HG02943 (cell line): ENCODE results near the gene PSME2.

ENCODE experiments used
- ATAC-seq: cut with Tn5 transposase; IDR thresholded peaks from one replicate; pipeline ENCODE4 v1.9.1; 2021; ENCODE audit warnings: mild to moderate bottlenecking, low read depth, moderate library complexity; ENCODE audit not compliant: unreplicated experiment

The PSME2 gene

DNA sequence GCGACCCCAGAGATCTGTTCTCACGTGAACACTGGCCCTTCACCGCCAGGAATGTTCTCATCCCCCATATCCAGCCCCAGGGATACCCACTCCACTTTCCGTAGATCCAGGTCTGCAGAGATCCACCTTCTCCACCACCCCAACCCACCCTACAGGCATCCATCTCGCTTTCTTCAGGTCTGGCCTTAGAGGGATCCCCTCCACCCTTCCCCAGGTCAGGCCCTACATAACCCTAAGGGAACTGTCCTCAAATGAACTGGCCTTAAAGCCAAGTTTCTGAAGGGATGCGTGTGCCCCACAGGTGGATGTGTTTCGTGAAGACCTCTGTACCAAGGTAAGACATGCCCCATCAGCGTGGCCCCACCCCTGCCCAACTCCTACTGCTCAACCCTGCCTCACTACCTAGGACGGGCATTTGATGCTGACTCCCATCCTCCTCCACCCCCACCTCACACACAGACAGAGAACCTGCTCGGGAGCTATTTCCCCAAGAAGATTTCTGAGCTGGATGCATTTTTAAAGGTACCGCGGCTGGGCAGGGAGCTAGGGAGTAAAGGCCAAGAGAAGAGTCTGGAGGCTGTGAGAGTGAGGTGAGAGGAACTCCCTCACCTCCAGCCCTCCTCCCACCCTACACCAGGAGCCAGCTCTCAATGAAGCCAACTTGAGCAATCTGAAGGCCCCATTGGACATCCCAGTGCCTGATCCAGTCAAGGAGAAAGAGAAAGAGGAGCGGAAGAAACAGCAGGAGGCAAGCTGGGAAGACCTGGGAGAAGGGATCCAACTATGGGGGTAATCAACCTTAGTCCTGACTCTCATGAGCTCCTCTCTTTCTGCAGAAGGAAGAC lies 9.5 kb downstream of the PSME2 start:
- no peak for ATAC-seq

DNA sequence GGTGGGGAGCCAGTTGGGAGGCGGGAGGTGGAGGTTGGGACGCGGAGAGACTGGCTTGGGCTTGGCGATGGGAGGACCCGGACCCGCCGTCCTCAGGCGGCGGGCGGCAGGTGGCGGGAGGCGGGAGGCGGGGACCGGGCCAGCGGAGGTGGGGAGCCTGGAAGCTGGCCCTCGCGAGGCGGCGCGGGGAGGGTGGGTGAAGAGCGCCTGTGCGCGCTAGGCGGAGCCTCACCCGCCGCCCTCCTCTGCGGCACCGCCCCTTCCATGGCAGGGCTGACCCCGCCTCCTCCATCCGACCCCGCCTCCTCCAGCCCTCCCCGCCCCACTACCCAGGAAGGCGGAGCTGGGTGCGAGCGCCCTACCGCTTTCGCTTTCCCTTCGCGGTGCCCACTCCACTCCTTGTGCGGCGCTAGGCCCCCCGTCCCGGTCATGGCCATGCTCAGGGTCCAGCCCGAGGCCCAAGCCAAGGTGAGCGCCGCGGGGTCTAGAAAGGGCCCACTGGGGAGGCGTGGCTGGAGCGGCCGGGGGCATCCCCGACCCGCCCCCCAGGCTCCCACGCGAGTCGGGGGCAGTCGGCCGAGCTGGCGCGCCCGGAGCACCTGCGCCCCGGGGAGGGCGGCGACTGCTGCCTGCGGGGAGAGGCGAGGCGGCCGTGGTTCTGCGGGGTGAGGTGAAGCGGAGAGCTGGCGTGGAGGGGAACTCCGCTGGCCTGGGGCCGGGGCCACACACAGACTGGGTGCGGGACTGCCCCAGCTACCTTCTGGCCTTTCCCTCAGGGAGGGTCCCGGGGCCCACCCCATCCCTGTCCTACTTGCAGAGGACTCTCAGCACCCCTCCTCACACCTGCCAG lies 10.4 kb downstream of the PSME2 start, which contains the start of gene PSME1:
PSME1 (plus strand) TSS at position 361 of the 850 bp plus-strand sequence; CDS start at position 430, 69 bp downstream.
- ATAC-seq = peak; percentile 79

DNA sequence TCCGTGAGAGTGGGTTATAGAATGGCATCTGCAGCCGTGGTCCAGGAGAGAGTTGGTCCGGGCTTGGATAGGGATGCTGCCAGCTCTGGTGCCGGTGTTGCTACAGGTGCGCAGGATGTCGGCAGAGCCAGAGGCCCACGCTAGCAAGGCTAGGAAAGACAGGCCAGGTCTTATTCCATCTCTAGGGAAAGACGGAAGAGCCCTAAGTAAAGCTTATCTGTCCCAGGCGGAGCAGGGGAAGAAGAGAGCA lies 10.9 kb downstream of the PSME2 start:
- ATAC-seq = peak; percentile 17

DNA sequence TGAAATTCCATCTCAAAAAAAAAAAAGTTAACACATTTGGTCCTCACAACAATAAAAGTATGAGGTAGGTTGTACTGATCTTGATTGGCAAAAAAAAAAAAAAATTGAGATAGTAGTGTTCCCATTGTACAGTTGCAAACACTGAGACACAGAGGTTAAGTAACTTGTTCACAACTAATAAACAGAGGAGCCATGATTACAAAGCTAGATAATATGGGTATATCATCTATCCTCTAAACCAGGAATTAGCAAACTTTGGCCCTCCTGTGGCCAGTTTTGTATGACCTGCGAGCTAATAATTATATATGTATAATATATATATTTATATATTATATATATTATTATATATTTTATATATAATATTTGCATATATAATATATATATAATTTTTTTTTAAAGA lies 12.7 kb downstream of the PSME2 start:
- ATAC-seq = no peak

DNA sequence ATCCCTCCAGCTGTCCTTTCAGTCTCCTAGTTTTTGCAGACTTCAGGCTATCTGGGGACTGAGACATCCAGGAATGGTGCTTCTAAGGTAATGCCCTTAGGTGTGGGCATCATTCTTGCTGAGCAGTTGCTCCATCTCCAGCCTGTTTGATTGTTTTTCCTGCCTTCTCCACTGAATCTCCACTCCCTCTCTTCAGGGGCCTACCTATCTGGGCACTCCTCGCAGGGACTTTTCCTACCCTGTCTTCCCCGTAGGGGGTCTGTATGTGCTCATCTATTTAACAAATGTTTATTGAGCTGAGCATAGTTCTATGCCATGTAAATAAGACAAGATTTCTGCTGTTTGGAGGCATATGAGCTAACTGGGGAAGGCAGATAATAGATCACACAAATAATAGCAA lies 13.4 kb downstream of the PSME2 start:
- ATAC-seq = no peak

DNA sequence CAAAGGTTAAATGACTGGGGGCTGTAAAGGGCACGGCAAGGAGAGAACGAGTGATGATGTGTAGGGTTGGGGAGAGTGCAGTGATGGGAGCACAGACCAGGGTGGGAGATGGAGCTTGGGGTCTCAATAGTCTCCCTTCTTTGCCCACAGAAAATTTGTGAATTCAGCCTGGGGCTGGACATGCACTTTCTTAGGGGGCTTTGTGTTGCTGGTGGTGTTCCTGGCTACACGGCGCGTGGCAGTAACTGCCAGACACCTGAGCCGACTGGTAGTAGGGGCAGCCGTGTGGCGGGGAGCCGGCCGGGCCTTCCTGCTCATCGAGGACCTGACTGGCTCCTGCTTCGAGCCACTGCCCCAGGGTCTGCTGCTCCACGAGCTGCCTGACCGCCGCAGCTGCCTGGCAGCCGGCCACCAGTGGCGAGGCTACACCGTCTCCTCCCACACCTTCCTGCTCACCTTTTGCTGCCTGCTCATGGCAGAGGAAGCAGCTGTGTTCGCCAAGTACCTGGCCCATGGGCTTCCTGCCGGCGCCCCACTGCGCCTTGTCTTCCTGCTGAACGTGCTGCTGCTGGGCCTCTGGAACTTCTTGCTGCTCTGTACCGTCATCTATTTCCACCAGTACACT lies 14.2 kb downstream of the PSME2 start:
- ATAC-seq = no peak

DNA sequence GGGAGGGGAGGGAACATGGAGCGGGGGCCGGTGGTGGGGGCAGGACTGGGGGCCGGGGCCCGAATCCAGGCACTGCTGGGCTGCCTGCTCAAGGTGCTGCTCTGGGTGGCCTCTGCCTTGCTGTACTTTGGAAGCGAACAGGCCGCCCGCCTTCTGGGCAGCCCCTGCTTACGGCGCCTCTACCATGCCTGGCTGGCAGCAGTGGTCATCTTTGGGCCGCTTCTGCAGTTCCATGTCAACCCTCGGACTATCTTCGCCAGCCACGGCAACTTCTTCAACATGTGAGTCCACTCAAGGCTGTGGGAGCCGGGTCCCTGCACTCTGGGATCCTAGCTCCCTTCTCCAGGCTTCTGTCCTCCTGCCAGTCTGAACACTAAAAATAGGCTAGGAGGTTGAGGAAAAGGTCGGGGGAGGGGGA lies 14.9 kb downstream of the PSME2 start:
- ATAC-seq = no peak

DNA sequence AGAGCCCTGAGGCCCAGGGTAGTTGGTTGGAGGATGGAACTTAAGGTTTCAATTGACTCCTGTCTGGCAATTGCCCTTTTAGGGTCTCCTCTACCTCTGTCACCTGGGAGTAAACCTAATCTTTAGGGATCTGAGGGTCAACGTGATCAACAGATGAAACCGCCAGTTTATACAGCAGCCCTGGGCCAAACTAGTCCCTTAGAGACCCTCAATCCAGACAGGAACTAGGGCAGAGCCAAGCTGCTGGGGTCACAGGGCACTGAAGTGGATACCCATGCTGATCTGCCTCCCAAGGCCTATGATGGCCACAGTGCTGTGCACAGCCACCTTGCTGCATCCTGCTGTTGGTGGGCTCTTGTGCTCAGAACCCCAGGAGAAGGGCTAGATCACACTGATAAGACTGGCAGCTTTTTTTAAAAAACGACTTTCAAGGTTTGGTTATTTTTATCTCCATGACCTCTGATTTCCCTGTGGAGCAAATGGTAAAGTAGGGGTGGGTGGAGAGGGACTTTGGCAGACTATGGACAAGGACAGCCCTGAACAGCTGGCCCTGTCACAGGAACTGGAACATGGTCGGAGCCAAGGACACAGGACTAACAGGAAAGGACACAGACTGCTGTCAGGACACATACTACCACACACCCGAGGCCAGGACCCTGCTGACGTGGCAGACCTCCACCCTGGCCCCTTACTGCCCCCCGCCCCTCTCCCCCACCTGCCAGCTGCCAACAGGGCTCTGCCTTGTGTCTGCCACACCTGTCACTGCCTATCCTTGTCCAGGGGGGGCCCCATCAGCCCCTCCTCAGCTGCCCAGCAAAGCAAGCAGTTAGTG lies 15.5 kb downstream of the PSME2 start:
- no peak for ATAC-seq

DNA sequence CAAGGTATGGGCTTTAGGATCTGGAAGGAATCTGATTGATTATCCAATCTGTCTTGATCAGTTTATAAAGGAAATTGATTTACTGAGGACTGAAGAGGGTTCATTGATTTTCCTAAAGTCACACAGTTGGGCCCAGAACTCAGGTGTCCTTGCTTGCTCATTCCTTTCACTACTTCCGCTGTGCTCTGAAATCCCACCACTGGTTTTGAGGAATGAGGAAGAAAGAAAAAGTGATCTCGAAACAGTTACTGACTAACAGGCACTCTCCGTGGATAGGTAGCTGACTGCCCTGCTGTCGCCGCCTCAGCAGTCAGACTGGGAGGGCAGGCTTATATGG lies 16.1 kb downstream of the PSME2 start, which contains the start of gene FITM1:
FITM1 (plus strand) TSS at position 280 of the 337 bp plus-strand sequence. CDS start 905 bp downstream, outside the sequence.
- ATAC-seq = no peak

DNA sequence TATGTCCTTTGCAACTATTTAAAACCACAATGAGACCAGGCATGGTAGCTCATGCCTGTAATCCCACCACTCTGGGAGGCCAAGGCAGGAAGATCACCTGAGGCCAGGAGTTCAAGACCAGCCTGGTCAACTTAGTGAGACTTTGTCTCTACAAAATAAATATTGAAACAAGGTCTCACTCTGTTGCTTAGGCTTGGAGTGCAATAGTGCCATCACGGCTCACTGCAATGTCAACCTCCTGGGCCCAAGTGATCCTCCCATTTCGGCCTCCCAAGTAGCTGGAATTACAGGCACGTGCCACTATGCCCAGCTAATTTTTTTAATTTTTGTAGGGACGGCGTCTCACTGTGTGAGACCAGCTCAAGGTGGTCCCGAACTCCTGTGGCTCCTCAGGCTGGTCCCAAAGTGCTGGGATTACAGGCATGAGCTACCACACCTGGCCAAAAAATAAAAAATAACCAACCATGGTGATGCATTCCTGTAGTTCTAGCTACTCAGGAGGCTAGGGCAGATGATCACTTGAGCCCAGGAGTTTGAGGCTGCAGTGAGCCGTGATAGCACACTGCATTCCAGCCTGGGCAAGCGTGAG lies 16.9 kb downstream of the PSME2 start:
- ATAC-seq = no peak

DNA sequence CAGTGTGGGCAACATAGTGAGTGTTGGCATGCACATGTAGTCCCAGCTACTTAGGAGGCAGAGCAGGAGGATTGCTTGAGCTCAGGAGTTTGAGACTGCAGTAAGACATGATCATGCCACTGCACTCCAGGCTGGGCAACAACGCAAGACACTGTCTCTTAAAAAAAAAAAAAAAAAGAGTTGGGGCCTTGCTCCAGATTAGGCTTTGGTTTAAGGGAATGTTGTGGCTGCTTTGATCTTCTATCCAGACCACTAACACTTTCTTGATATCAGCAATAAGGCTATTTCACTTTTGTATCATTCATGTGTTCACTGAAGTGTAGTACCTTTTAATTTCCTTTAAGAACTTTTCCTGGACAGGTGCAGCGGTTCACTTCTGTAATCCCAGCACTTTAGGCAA lies 18.7 kb downstream of the PSME2 start:
- no peak for ATAC-seq

DNA sequence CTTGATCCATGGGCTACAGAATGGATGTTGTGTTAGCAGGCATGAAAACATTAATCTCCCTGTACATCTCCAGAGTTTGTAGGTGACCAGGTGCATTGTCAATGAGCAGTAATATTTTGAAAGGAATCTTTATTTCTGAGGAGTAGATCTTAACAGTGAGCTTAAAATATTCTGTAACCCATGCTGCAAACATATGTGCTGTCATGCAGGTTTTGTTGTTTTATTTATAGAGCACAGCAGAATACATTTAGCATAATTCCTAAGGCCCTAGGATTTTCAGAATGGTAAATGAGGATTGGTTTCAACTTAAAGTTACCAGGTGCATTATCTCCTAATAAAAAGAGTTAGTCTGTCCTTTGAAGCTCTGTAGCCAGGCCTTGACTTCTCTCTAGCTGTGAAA lies 19.5 kb downstream of the PSME2 start:
- ATAC-seq = no peak

DNA sequence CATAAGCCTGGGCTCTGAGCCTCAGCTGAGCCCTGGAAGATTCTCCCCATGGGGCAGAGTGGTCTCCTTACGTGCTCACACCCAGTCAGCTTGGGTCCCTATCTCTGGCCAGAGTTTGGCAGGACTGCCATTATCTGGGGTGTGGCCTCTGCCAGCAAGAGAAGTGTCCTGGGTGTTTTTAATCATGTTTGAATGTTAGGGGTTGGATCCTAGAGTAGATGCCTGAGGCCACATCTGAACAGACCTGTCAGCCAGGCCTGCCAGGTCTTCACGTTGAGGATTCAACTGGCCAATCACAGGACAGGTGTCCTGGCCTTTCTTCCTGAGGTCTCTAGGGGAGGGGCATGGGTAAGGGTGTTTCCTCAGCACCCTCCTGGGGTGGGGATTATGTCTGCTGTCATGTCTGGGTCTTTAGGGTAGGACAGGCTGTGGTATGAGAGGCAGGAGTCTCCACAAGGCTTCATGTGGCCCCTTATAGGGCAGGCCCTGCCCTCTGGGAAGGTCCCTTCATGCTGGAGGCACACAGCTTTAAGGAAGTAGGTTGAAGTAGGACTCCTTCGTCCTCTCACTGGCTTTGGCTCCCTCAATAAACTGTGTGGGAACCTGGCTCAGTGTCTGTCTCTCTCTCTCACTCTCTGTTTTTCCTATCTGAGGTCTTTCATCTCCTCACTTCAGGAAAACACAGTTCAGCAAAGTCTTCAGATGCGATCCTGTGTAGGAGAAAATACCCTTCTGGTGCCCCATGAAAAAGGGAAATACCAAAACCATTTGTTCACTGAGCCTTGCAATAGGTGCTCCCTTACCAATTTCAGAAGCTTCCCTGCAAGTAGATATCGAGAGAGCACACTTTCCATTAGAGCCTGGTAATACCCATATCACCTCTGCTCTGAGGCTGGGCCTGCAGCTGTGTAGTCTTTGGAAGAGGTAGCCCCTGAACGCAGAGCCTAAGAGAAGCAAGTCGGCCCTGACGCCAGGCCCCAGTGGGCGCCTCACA lies 22.7 kb downstream of the PSME2 start:
- ATAC-seq = no peak

DNA sequence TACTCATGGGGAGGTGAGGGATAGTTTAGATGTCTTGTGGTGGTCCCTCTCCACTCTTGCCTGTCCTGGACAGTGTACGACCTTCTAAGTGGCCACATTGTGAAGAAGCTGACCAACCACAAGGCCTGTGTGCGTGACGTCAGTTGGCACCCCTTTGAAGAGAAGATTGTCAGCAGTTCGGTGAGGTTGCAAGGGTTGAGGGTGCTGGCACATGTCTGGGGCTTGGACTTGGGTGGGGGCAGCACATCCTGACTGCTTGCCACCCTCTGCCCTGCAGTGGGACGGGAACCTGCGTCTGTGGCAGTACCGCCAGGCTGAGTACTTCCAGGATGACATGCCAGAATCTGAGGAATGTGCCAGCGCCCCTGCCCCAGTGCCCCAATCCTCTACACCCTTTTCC lies 23.5 kb downstream of the PSME2 start:
- no peak for ATAC-seq

DNA sequence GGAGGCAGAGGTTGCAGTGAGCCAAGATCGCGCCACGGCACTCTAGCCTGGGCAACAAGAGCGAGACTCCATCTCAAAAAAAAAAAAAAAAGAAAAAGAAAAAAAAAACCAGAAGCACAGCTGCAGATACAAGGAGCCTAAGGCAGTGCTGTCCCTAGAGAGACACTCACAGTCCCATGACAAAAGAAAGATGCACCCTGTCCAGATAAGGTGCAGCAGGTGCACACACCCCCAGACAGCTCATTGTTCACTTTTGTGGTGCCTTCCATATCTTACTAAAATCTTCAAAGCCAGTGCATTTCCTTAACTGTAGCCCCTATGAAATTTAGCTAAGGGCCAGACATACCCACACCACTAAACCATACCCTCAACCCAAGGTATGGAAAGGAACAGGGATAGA lies 24.0 kb downstream of the PSME2 start:
- no peak for ATAC-seq

DNA sequence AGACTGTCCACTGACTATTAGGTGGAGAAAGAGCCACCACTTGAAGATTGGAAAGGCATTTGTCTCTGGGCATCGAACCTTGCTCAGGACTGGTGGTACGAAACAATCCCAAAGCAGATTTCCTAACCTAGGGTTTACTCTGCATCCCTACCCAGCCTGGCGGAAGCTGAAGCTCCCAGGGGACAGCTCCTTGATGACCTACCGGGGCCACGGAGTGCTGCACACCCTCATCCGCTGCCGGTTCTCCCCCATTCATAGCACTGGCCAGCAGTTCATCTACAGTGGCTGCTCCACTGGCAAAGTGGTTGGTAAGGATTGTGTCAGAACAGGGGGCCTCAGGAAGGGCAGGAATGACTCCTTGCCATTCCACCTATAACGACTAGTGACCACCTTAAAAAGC lies 25.2 kb downstream of the PSME2 start:
- no peak for ATAC-seq

DNA sequence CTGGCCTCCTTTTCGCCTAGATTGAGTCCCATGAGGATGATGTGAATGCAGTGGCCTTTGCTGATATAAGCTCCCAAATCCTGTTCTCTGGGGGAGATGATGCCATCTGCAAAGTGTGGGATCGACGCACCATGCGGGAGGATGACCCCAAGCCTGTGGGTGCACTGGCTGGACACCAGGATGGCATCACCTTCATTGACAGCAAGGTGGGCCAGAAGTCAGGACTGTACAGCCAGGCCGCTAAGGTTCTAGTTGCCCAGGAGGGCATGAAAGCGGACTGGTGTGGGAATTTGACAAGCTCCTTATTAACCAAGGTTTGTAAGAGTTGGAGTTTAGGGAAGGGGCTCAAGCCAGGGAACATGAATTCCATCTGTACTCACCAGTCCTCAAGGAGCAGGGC lies 26.7 kb downstream of the PSME2 start:
- ATAC-seq = no peak

DNA sequence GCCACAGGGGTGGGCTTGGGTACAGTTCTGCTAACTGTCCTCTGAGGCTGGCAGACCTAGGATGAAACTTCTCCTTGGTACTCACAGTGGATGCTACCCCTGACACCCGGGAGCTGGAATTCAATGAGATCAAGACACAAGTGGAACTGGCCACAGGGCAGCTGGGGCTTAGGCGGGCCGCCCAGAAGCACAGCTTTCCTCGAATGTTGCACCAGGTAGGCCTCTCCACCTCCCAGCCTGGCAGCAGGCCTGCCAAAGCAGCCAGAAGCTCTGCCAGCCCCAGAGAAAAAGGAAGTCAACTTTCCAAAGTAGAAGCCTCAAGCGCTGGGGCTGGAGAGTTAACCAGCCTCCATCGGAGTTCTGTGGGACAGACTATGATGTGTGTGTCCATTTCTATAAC lies 29.2 kb downstream of the PSME2 start:
- ATAC-seq = no peak
